ENCODE results near the gene SRPK2. TPM values are rescaled to one million over a fixed set of nuclear protein-coding genes. Genes with fewer than 3 reads are reported as not detected.

SRPK2 gene
- total and polyA plus RNA-seq, 8 donors = 7.6 to 109 (median 24.4) TPM

- H3K36me3 ChIP-seq = peaks cover 7 to 89% (median 60%) of the 10 kb centered on the region in 4 donors
- WGBS, 5 donors = 48 to 62% (median 55%) methylated on average over 2 of the region's 2 CpGs
- intact Hi-C loops (cut with DNase I; ENCODE audit: low total_unique reads) = no loop called here
- no peaks in the 10 kb centered on the region for H3K27me3 ChIP-seq
- peak overlapping the region in 2 of 5 donors; percentile 9 to 28 for H3K27ac ChIP-seq
- peak in 1 of 2 donors; percentile 32 for DNase-seq
- H3K4me3 ChIP-seq = no peak overlapping the region
- H3K4me1 ChIP-seq = peaks cover 0 to 66% (median 28%) of the 10 kb centered on the region in 4 donors
- TF ChIP-seq EP300 (IDR thresholded peaks at IDR 0.05) (no peak), POLR2AphosphoS5 (IDR thresholded peaks at IDR 0.05) (no peak), POLR2A (IDR thresholded peaks at IDR 0.05) (no peak)
- TF ChIP-seq, protein P1, sequence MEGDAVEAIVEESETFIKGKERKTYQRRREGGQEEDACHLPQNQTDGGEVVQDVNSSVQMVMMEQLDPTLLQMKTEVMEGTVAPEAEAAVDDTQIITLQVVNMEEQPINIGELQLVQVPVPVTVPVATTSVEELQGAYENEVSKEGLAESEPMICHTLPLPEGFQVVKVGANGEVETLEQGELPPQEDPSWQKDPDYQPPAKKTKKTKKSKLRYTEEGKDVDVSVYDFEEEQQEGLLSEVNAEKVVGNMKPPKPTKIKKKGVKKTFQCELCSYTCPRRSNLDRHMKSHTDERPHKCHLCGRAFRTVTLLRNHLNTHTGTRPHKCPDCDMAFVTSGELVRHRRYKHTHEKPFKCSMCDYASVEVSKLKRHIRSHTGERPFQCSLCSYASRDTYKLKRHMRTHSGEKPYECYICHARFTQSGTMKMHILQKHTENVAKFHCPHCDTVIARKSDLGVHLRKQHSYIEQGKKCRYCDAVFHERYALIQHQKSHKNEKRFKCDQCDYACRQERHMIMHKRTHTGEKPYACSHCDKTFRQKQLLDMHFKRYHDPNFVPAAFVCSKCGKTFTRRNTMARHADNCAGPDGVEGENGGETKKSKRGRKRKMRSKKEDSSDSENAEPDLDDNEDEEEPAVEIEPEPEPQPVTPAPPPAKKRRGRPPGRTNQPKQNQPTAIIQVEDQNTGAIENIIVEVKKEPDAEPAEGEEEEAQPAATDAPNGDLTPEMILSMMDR (IDR thresholded peaks at IDR 0.05) = no peak
- no peaks in the 10 kb centered on the region for H3K9me3 ChIP-seq
Observed at GRCh38 chr7:105098863-105099515, 289.7 kb downstream of the SRPK2 start.

GRCh38 chr7:105097619-105098018 lies 291.1 kb downstream of the SRPK2 start:
- peaks cover 0 to 57% (median 24%) of the 10 kb centered on the region in 4 donors for H3K4me1 ChIP-seq
- intact Hi-C loops (cut with DNase I; ENCODE audit: low total_unique reads) = no loop called here
- no peak for DNase-seq
- H3K27ac ChIP-seq = peak overlapping the region in 1 of 5 donors; percentile 34
- 66 to 84% (median 80%) methylated on average over 7 of the region's 7 CpGs for WGBS, 5 donors
- no peak for TF ChIP-seq POLR2A (IDR thresholded peaks at IDR 0.05)
- TF ChIP-seq, protein P1 (IDR thresholded peaks at IDR 0.05) = no peak
- TF ChIP-seq EP300 (IDR thresholded peaks at IDR 0.05) = no peak
- TF ChIP-seq POLR2AphosphoS5 (IDR thresholded peaks at IDR 0.05) = no peak
- H3K36me3 ChIP-seq = peaks cover 1 to 89% (median 64%) of the 10 kb centered on the region in 4 donors
- H3K27me3 ChIP-seq = no peaks in the 10 kb centered on the region
- H3K9me3 ChIP-seq = no peaks in the 10 kb centered on the region
- no peak overlapping the region for H3K4me3 ChIP-seq

DNA sequence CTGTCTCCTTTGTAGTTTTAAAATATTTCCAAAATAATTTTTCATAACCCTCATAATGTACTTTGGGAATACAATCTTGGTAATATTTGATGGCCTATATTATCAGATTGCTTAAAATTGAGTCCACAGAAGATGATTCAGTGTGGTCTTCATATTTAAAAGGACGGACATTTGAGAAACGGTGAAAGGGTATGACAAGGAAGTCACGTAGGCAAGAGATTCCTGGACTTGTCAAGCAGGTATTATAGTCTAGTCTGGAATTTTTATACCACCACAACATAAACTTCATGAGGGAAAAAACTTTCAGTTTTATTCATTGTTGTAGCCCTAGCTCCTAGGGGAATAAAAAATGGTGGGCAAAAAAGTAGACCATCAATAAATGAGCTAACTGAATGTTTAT lies 292.4 kb downstream of the SRPK2 start:
- intact Hi-C loops (cut with DNase I; ENCODE audit: low total_unique reads) = no loop called here
- no peak overlapping the region for H3K4me3 ChIP-seq
- peaks cover 0 to 44% (median 18%) of the 10 kb centered on the region in 4 donors for H3K4me1 ChIP-seq
- TF ChIP-seq, protein P1 (IDR thresholded peaks at IDR 0.05) = no peak
- TF ChIP-seq POLR2AphosphoS5 (IDR thresholded peaks at IDR 0.05) (no peak), POLR2A (IDR thresholded peaks at IDR 0.05) (no peak), EP300 (IDR thresholded peaks at IDR 0.05) (no peak)
- H3K27me3 ChIP-seq = no peaks in the 10 kb centered on the region
- no peaks in the 10 kb centered on the region for H3K9me3 ChIP-seq
- H3K27ac ChIP-seq = no peak overlapping the region
- DNase-seq = no peak
- peaks cover 0 to 89% (median 69%) of the 10 kb centered on the region in 4 donors for H3K36me3 ChIP-seq
- whole genome bisulfite sequencing, 5 donors = 85 to 95% (median 91%) methylated on average over 3 of the region's 3 CpGs

DNA sequence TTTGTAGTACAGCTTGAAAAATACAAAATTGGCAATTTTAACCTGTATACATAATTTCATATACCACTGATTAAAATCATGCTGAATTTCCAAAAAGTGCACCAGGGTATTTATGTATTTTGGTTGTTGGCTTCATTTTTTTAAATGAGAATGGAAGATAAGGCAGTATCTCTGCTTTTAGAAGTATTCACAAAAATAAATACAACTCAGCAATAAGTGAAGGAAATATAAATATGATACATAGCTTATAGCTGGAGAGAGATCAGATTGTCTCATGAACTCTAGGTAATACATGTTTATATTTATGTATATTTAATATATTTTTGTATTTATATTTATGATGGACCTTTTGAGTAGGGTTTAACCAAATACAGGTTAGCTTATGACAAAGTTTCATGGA lies 293.8 kb downstream of the SRPK2 start:
- peaks cover 0 to 37% (median 22%) of the 10 kb centered on the region in 4 donors for H3K4me1 ChIP-seq
- no peak overlapping the region for H3K4me3 ChIP-seq
- no peaks in the 10 kb centered on the region for H3K9me3 ChIP-seq
- peaks cover 0 to 87% (median 79%) of the 10 kb centered on the region in 4 donors for H3K36me3 ChIP-seq
- H3K27me3 ChIP-seq = no peaks in the 10 kb centered on the region
- intact Hi-C loops (cut with DNase I; ENCODE audit: low total_unique reads) = no loop called here
- TF ChIP-seq POLR2A (IDR thresholded peaks at IDR 0.05) (no peak), EP300 (IDR thresholded peaks at IDR 0.05) (no peak), POLR2AphosphoS5 (IDR thresholded peaks at IDR 0.05) (no peak)
- TF ChIP-seq, protein P1 (IDR thresholded peaks at IDR 0.05) = no peak
- no peak for DNase-seq
- H3K27ac ChIP-seq = no peak overlapping the region
